Activated T-helper 2 cell treated with anti-CD3 and anti-CD28 coated beads, Interferon-gamma antibody, Interleukin-2, Interleukin-4, amounts not matched to agents 10 μg/mL and 5 μg/mL and 100 μg/mL, durations not matched to agents 14 hours and 24 hours and 36 hours (primary cell): ENCODE results near the gene ZMYND8. TPM values are rescaled to one million over a fixed set of nuclear protein-coding genes. Genes with fewer than 3 reads are reported as not detected.

Source experiments
- DNase-seq: peaks from one replicate; pipeline ENCODE4 v3.0.0; 2021; ENCODE audit warnings: low spot score
- H3K27ac Mint-ChIP-seq: one replicate; pipeline ENCODE4 v1.8.0; 2021; ENCODE audit warnings: mixed read lengths
- H3K27me3 Mint-ChIP-seq: one replicate; pipeline ENCODE4 v1.8.0; 2021; ENCODE audit warnings: low read depth, mixed read lengths
- H3K36me3 Mint-ChIP-seq: one replicate; pipeline ENCODE4 v1.8.0; 2021; ENCODE audit warnings: low read depth, mixed read lengths
- H3K4me1 Mint-ChIP-seq: one replicate; pipeline ENCODE4 v1.8.0; 2021; ENCODE audit warnings: low read depth, mixed read lengths
- H3K4me3 Mint-ChIP-seq: one replicate; pipeline ENCODE4 v1.8.0; 2021; ENCODE audit warnings: low read depth, mild to moderate bottlenecking, moderate library complexity, mixed read lengths
- H3K9me3 Mint-ChIP-seq: one replicate; pipeline ENCODE4 v1.8.0; 2021; ENCODE audit warnings: mixed read lengths
- intact Hi-C: fragments of 100-400 bp; cut with micrococcal nuclease; formaldehyde crosslinking; loops from one replicate; pipeline ENCODE4 v1.15.1; 2023
- total RNA-seq: library from RNA; stranded (reverse); gene quantifications from 2 replicates; pipeline ENCODE4 v1.2.3, GENCODE V29; 2022

The ZMYND8 gene
- total RNA-seq, 1 donor from 2014 or later: 46.7 TPM

DNA sequence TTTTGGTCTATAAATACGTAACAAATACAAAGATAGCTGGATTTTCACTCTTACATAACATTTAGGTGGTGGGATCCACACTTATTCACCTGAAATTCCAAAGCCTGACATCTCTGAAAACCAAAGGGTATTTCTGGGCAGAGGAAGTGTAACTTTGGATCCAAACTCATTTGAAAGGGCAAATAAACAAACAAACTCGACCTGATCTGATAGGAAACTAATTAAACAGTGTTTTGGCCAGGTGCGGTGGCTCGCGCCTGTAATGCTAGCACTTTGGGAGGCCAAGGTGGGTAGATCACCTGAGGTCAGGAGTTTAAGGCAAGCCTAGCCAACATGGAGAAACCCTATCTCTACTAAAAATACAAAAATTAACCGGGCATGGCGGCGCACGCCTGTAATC, 128.9 kb downstream of the ZMYND8 start:
- Mint-ChIP-seq H3K4me3 (no peak overlapping the region), H3K4me1 (peaks cover 2% of the 10 kb centered on the region), H3K36me3 (peaks cover 59% of the 10 kb centered on the region), H3K27ac (no peak overlapping the region), H3K9me3 (no peaks in the 10 kb centered on the region), H3K27me3 (no peaks in the 10 kb centered on the region)
- DNase-seq: no peak
- intact Hi-C loops: no loop called here

GRCh38 chr20:47227119-47227518, 129.4 kb downstream of the ZMYND8 start:
- H3K36me3 Mint-ChIP-seq: peaks cover 61% of the 10 kb centered on the region
- H3K9me3 Mint-ChIP-seq: no peaks in the 10 kb centered on the region
- intact Hi-C loops: no loop called here
- no peak overlapping the region for H3K27ac Mint-ChIP-seq
- peaks cover 6% of the 10 kb centered on the region for H3K4me1 Mint-ChIP-seq
- DNase-seq: no peak
- H3K4me3 Mint-ChIP-seq: no peak overlapping the region
- no peaks in the 10 kb centered on the region for H3K27me3 Mint-ChIP-seq

DNA sequence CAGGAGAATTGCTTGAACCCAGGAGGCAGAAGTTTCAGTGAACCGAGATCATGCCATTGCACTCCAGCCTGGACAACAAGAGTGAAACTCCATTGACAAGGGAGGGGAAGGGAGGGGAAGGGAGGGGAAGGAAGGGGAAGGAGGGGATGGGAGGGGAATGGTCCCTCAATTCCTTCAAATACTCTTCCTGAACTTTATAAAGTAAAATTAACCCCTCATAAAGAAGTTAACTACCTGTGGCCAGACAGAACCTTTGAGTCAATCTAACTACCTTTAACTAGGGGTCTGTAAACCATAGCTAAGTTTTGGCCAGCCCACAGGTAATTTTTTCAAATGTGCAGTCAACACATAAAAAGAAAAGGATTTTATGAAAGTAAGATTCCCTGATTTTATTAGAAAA, 131.0 kb downstream of the ZMYND8 start:
- no peak for DNase-seq
- Mint-ChIP-seq H3K4me1 (peaks cover 5% of the 10 kb centered on the region), H3K27ac (no peak overlapping the region), H3K27me3 (no peaks in the 10 kb centered on the region), H3K4me3 (no peak overlapping the region), H3K9me3 (no peaks in the 10 kb centered on the region), H3K36me3 (peaks cover 61% of the 10 kb centered on the region)
- intact Hi-C loops: no loop called here

GRCh38 chr20:47224857-47225256, 131.6 kb downstream of the ZMYND8 start:
- Mint-ChIP-seq H3K4me1 (peaks cover 5% of the 10 kb centered on the region), H3K36me3 (peaks cover 64% of the 10 kb centered on the region)

GRCh38 chr20:47224300-47224791, 132.2 kb downstream of the ZMYND8 start:
- Mint-ChIP-seq H3K4me1 (peaks cover 5% of the 10 kb centered on the region), H3K9me3 (no peaks in the 10 kb centered on the region), H3K4me3 (no peak overlapping the region), H3K36me3 (peaks cover 64% of the 10 kb centered on the region), H3K27me3 (no peaks in the 10 kb centered on the region), H3K27ac (no peak overlapping the region)
- DNase-seq: no peak
- intact Hi-C loops: no loop called here

More at GRCh38 chr20:47224857-47225256, 131.6 kb downstream of the ZMYND8 start:
- Mint-ChIP-seq H3K27ac (no peak overlapping the region), H3K9me3 (no peaks in the 10 kb centered on the region), H3K4me3 (no peak overlapping the region), H3K27me3 (no peaks in the 10 kb centered on the region)
- intact Hi-C loops: no loop called here
- DNase-seq: no peak

DNA sequence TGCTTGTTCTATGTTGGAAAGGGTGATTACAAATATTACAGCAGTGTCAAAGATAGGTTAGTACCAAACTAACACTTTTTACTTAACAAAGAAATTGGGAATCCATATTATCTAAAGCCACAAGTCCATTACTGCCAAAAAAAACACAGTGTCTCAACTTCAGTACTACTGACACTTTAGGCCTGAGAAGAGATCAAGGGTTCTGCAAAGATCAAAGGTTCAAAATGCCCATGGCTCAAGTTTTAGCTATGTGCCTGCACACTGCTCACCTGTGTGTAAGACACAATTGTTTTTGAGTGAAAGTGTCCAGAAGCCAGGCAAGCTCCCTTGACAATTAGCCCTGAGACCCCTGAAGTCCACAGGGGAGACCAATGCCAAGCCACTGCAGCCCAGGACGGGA, 132.6 kb downstream of the ZMYND8 start:
- intact Hi-C loops: no loop called here
- Mint-ChIP-seq H3K27ac (no peak overlapping the region), H3K4me3 (no peak overlapping the region), H3K4me1 (peaks cover 5% of the 10 kb centered on the region), H3K36me3 (peaks cover 62% of the 10 kb centered on the region), H3K27me3 (no peaks in the 10 kb centered on the region), H3K9me3 (no peaks in the 10 kb centered on the region)
- DNase-seq: no peak

DNA sequence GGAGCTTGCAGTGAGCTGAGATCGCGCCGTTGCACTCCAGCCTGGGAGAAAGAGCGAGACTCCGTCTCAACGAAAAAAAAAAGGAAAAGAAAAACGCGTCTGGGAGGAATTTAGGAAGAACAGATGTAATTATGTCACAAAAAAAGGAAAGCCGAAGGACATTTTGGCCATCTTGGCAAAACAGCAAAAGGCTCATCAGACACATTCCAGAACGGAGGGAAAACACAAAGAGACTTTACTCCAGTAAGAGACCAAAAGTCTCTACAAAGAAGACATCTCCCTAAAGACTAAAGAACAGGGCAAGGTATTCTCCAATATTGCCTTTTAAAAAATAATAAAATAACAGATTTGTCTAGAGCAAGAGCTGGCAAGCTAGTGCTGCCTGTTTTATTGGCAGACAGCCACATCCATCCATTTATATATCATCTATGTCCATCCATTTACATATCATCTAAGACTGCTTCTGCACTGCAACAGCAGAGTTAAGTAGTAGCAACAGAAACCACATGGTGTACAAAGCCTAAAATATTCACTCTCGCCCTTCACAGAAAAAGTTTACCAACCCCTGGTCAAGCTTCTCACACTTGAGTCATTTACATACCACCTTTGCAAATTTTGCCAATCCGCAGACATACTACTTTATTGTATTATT, 133.9 kb downstream of the ZMYND8 start:
- Mint-ChIP-seq H3K9me3 (no peaks in the 10 kb centered on the region), H3K27ac (no peak overlapping the region), H3K27me3 (no peaks in the 10 kb centered on the region), H3K36me3 (peaks cover 70% of the 10 kb centered on the region), H3K4me3 (no peak overlapping the region), H3K4me1 (peaks cover 7% of the 10 kb centered on the region)
- no peak for DNase-seq
- intact Hi-C loops: no loop called here

DNA sequence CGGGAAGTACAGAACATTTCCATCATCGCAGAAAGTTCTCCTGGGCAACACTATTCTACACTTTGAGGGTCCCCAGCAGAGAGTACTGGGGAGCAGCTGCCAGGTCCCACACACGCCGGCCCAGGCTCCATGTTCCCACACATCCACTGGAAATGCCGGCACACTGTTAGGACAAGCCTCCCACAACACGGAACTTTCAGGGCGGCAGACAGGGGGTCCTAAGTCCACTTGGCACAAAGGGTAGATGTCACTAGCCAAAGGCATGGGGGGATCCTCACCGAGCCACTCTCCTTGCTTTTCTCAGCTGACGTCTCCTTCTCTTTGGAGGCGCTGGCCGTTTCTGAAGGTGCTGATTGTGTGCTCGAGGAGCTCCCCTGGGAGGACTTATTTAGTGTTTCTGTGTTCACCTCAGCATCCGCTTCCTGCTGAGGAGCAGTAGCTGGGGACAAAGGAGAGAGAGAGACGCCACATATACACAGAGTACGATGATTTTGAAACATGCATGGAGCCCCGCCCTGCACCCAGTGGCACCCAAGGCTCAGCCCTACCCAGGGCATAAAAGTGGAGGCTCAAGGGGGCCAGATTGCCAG, 135.4 kb downstream of the ZMYND8 start:
- Mint-ChIP-seq H3K9me3 (no peaks in the 10 kb centered on the region), H3K27me3 (no peaks in the 10 kb centered on the region), H3K36me3 (peaks cover 72% of the 10 kb centered on the region), H3K4me3 (no peak overlapping the region), H3K4me1 (peaks cover 7% of the 10 kb centered on the region), H3K27ac (no peak overlapping the region)
- no peak for DNase-seq
- intact Hi-C loops: no loop called here

DNA sequence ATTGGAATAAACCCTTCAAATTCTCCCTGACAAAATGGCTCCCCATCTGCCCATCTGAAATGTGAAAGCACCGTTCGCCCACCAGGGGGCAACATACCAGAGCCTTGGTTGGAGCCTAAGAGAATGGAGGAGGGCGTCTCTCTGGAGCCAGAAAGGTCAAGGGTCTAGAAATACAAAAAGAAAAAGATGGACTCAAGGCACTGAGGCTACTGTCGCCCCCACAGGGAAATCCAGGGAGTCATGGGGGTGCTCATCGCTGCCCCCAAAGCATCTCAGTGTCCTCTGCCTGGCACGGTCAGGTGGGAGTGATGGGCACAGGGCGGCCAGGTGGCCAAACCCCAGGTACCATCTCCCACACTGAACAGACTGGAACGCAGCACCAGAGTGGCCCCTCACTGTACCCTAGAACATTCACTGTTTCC, 136.3 kb downstream of the ZMYND8 start:
- H3K36me3 Mint-ChIP-seq: peaks cover 76% of the 10 kb centered on the region
- H3K27ac Mint-ChIP-seq: no peak overlapping the region
- peak; percentile 19 for DNase-seq
- H3K9me3 Mint-ChIP-seq: no peaks in the 10 kb centered on the region
- H3K27me3 Mint-ChIP-seq: no peaks in the 10 kb centered on the region
- H3K4me1 Mint-ChIP-seq: peaks cover 7% of the 10 kb centered on the region
- intact Hi-C loops: no loop called here
- H3K4me3 Mint-ChIP-seq: no peak overlapping the region

- Mint-ChIP-seq H3K4me1 (peaks cover 7% of the 10 kb centered on the region), H3K27me3 (no peaks in the 10 kb centered on the region), H3K9me3 (no peaks in the 10 kb centered on the region), H3K27ac (no peak overlapping the region), H3K36me3 (peaks cover 59% of the 10 kb centered on the region), H3K4me3 (no peak overlapping the region)
- intact Hi-C loops: no loop called here
- no peak for DNase-seq
Measured at GRCh38 chr20:47217482-47218446, 138.7 kb downstream of the ZMYND8 start.

GRCh38 chr20:47216819-47217410, 139.6 kb downstream of the ZMYND8 start:
- Mint-ChIP-seq H3K4me1 (peaks cover 2% of the 10 kb centered on the region), H3K27me3 (no peaks in the 10 kb centered on the region), H3K27ac (no peak overlapping the region), H3K9me3 (no peaks in the 10 kb centered on the region), H3K4me3 (no peak overlapping the region), H3K36me3 (peaks cover 51% of the 10 kb centered on the region)
- intact Hi-C loops: no loop called here
- no peak for DNase-seq

- H3K27ac Mint-ChIP-seq: no peak overlapping the region
- H3K36me3 Mint-ChIP-seq: peaks cover 42% of the 10 kb centered on the region
- peaks cover 2% of the 10 kb centered on the region for H3K4me1 Mint-ChIP-seq
- no peaks in the 10 kb centered on the region for H3K9me3 Mint-ChIP-seq
- DNase-seq: no peak
- H3K4me3 Mint-ChIP-seq: no peak overlapping the region
- no peaks in the 10 kb centered on the region for H3K27me3 Mint-ChIP-seq
- intact Hi-C loops: no loop called here
Measured at GRCh38 chr20:47215653-47216397, 140.7 kb downstream of the ZMYND8 start.
